ENCODE data around the gene CCNT1.

DNA sequence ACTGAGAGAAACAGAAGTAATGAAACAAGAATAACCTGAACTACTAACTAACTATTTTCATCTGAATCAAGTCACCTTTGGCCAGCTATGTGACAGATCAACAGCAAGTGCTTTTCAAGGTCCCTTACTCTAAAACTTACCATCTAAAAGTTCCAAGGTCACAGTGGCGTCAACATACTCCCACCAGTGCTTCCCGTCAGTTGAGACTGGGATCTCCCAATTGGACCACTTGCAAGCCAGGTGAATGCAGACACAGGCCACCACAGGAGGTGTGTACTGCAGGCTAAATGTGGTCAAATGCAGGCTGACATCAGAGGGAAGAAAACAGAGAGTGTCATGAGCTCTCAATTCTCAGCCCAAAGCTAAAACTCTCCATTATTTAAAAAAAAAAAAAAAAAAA lies 20.6 kb downstream of the CCNT1 start:
- TF ChIP-seq CTCF (conservative IDR thresholded peaks at IDR 0.05; ENCODE audit: low read depth in 2 of 2) (no peak), POLR2AphosphoS5 (IDR thresholded peaks at IDR 0.05; ENCODE audit: low read depth) (no peak), REST (IDR thresholded peaks at IDR 0.05; ENCODE audit: unreplicated experiment) (no peak), EZH2 (IDR thresholded peaks at IDR 0.05; ENCODE audit: low read depth, unreplicated experiment) (no peak)

Measured in GM23338 (cell line).